ENCODE results near the gene SCRN1.
"Not testable (repeated sequence)": the region's sequence is repeated elsewhere in the genome, so short reads cannot be mapped to it uniquely, and the experiment has no call there.

The SCRN1 gene

GRCh38 chr7:29893351-29893965 lies 96.1 kb downstream of the SCRN1 start:
- DNase-seq (ENCODE audit: extremely low read depth in 1 of 2, low read depth in 1 of 2), result no peak

GRCh38 chr7:29892231-29892630 lies 97.4 kb downstream of the SCRN1 start:
- no peak for DNase-seq (ENCODE audit: extremely low read depth in 1 of 2, low read depth in 1 of 2)

GRCh38 chr7:29891766-29892165 lies 97.8 kb downstream of the SCRN1 start:
- no peak for DNase-seq (ENCODE audit: extremely low read depth in 1 of 2, low read depth in 1 of 2)

GRCh38 chr7:29890786-29891185 lies 98.8 kb downstream of the SCRN1 start:
- DNase-seq (ENCODE audit: extremely low read depth in 1 of 2, low read depth in 1 of 2), result not testable (repeated sequence)

GRCh38 chr7:29890251-29890650 lies 99.3 kb downstream of the SCRN1 start:
- DNase-seq (ENCODE audit: extremely low read depth in 1 of 2, low read depth in 1 of 2), result no peak

- DNase-seq (ENCODE audit: extremely low read depth in 1 of 2, low read depth in 1 of 2), result no peak
These were observed 100.3 kb downstream of the SCRN1 start for GRCh38 chr7:29889288-29889687.

- DNase-seq (ENCODE audit: extremely low read depth in 1 of 2, low read depth in 1 of 2), result no peak
These were observed 101.6 kb downstream of the SCRN1 start for GRCh38 chr7:29888006-29888405.

GRCh38 chr7:29886827-29887226 lies 102.8 kb downstream of the SCRN1 start:
- no peak for DNase-seq (ENCODE audit: extremely low read depth in 1 of 2, low read depth in 1 of 2)

GRCh38 chr7:29885626-29886025 lies 104.0 kb downstream of the SCRN1 start:
- no peak for DNase-seq (ENCODE audit: extremely low read depth in 1 of 2, low read depth in 1 of 2)

GRCh38 chr7:29884399-29885272 lies 105.0 kb downstream of the SCRN1 start:
- DNase-seq (ENCODE audit: extremely low read depth in 1 of 2, low read depth in 1 of 2), result no peak

- no peak for DNase-seq (ENCODE audit: extremely low read depth in 1 of 2, low read depth in 1 of 2)
These were observed 105.9 kb downstream of the SCRN1 start for GRCh38 chr7:29883462-29884398.

- DNase-seq (ENCODE audit: extremely low read depth in 1 of 2, low read depth in 1 of 2), result no peak
These were observed 107.1 kb downstream of the SCRN1 start for GRCh38 chr7:29882481-29882880.

GRCh38 chr7:29881724-29882123 lies 107.9 kb downstream of the SCRN1 start:
- DNase-seq (ENCODE audit: extremely low read depth in 1 of 2, low read depth in 1 of 2), result no peak

GRCh38 chr7:29879609-29880008 lies 110.0 kb downstream of the SCRN1 start:
- peak in 1 of 2 donors; percentile 6 for DNase-seq (ENCODE audit: extremely low read depth in 1 of 2, low read depth in 1 of 2)

- no peak for DNase-seq (ENCODE audit: extremely low read depth in 1 of 2, low read depth in 1 of 2)
These were observed 111.4 kb downstream of the SCRN1 start for GRCh38 chr7:29878081-29878688.

GRCh38 chr7:29877196-29877595 lies 112.4 kb downstream of the SCRN1 start:
- DNase-seq (ENCODE audit: extremely low read depth in 1 of 2, low read depth in 1 of 2), result no peak

GRCh38 chr7:29875741-29876140 lies 113.9 kb downstream of the SCRN1 start:
- DNase-seq (ENCODE audit: extremely low read depth in 1 of 2, low read depth in 1 of 2), result no peak

GRCh38 chr7:29873644-29874294 lies 115.8 kb downstream of the SCRN1 start:
- no peak for DNase-seq (ENCODE audit: extremely low read depth in 1 of 2, low read depth in 1 of 2)

GRCh38 chr7:29871787-29872398 lies 117.7 kb downstream of the SCRN1 start:
- DNase-seq (ENCODE audit: extremely low read depth in 1 of 2, low read depth in 1 of 2), result no peak
